OCI-LY3 (cell line): ENCODE data around the gene GPR4.
A peak's percentile ranks its signal among the peaks of the same experiment; 100 is the strongest.

Experiments used
- H2AFZ ChIP-seq: fragments of 200-600, 300-600 bp; shearing (Covaris generic); 2 replicates; pipeline ENCODE4 v1.6.0; 2014; ENCODE audit warnings: antibody characterized with exemption, low read depth, low read length
- H3K27ac ChIP-seq: fragments of 200-600, 300-600 bp; sonication (generic); 2 replicates; pipeline ENCODE4 v1.5.1; 2014; ENCODE audit warnings: mild to moderate bottlenecking, low read length, moderate library complexity, mixed read lengths
- H3K27me3 ChIP-seq: fragments of 200-600, 300-600 bp; sonication (generic); 2 replicates; pipeline ENCODE4 v1.6.1; 2014; ENCODE audit warnings: low read depth, low read length, mixed read lengths
- H3K36me3 ChIP-seq: fragments of 200-600, 300-600 bp; sonication (generic); replicated peaks from 2 replicates; pipeline ENCODE3; 2014; ENCODE audit warnings: low read depth, low read length, mixed read lengths
- H3K4me1 ChIP-seq: fragments of 300-600, 200-600 bp; sonication (generic); 2 replicates; pipeline ENCODE4 v1.6.1; 2014; ENCODE audit warnings: low read length, mixed read lengths
- H3K4me2 ChIP-seq: fragments of 200-600, 300-600 bp; sonication (generic); 2 replicates; pipeline ENCODE4 v1.6.1; 2014; ENCODE audit warnings: low read length, mixed read lengths
- H3K4me3 ChIP-seq: fragments of 300-600, 200-600 bp; sonication (generic); 2 replicates; pipeline ENCODE4 v1.5.1; 2014; ENCODE audit warnings: antibody characterized with exemption, mild to moderate bottlenecking, low read length, moderate library complexity
- H3K79me2 ChIP-seq: fragments of 300-600, 200-600 bp; shearing (Covaris generic); 2 replicates; pipeline ENCODE4 v1.6.1; 2014; ENCODE audit warnings: mild to moderate bottlenecking, low read length, mixed read lengths
- H3K9ac ChIP-seq: fragments of 300-600, 200-600 bp; shearing (Covaris generic); 2 replicates; pipeline ENCODE4 v1.6.0; 2014; ENCODE audit warnings: mild to moderate bottlenecking, low read length, moderate library complexity
- H3K9me3 ChIP-seq: fragments of 200-600, 300-600 bp; shearing (Covaris generic); 2 replicates; pipeline ENCODE4 v1.6.1; 2014; ENCODE audit warnings: low read length, mixed read lengths; ENCODE audit not compliant: insufficient read depth
- H4K20me1 ChIP-seq: fragments of 200-600, 300-600 bp; sonication (generic); 2 replicates; pipeline ENCODE4 v1.6.1; 2016; ENCODE audit warnings: low read length, mixed read lengths; ENCODE audit not compliant: insufficient read depth
- CTCF ChIP-seq: fragments of 200-600, 300-600 bp; sonication (generic); IDR thresholded peaks from 2 replicates; pipeline ENCODE4 v1.5.1; 2014; ENCODE audit warnings: antibody characterized with exemption, low read length, low read depth
- EZH2phosphoT487 ChIP-seq: fragments of 200-600 bp; shearing (Covaris generic); IDR thresholded peaks from 2 replicates; pipeline ENCODE4 v1.6.1; 2018; ENCODE audit warnings: antibody characterized with exemption, mixed run types, low read depth

The GPR4 gene

GRCh38 chr19:45560038-45560437, 42.0 kb downstream of the GPR4 start:
- 0 out of 2 replicates have a peak, but pooled peaks cover 5% of the 10 kb centered on the region for H4K20me1 ChIP-seq
- H3K27ac ChIP-seq: no peak overlapping the region
- no peak overlapping the region for H3K9ac ChIP-seq
- H3K4me2 ChIP-seq: no peak overlapping the region
- H3K79me2 ChIP-seq: no peaks in the 10 kb centered on the region
- no peak for TF ChIP-seq EZH2phosphoT487
- TF ChIP-seq CTCF: no peak
- H3K9me3 ChIP-seq: no peaks in the 10 kb centered on the region
- no peak overlapping the region for H2AFZ ChIP-seq
- H3K27me3 ChIP-seq: no peaks in the 10 kb centered on the region
- no peak overlapping the region for H3K4me3 ChIP-seq
- H3K4me1 ChIP-seq: peaks cover 5% of the 10 kb centered on the region; the same call in 1 of the 2 replicates
- H3K36me3 ChIP-seq: no peaks in the 10 kb centered on the region

GRCh38 chr19:45558399-45558878, 43.6 kb downstream of the GPR4 start:
- no peak overlapping the region; the same call in 1 of the 2 replicates for H3K4me2 ChIP-seq
- H3K9me3 ChIP-seq: no peaks in the 10 kb centered on the region
- H4K20me1 ChIP-seq: 0 out of 2 replicates have a peak, but pooled peaks cover 5% of the 10 kb centered on the region
- H3K36me3 ChIP-seq: no peaks in the 10 kb centered on the region
- H3K4me3 ChIP-seq: no peak overlapping the region
- H3K79me2 ChIP-seq: no peaks in the 10 kb centered on the region
- H3K27me3 ChIP-seq: no peaks in the 10 kb centered on the region
- H3K27ac ChIP-seq: no peak overlapping the region
- no peaks in the 10 kb centered on the region for H3K4me1 ChIP-seq
- peak; percentile 93 for TF ChIP-seq CTCF
- no peak for TF ChIP-seq EZH2phosphoT487
- no peak overlapping the region for H3K9ac ChIP-seq
- no peak overlapping the region for H2AFZ ChIP-seq

- Histone ChIP-seq H3K4me1 (no peaks in the 10 kb centered on the region), H3K9me3 (no peaks in the 10 kb centered on the region), H3K27ac (no peak overlapping the region), H3K79me2 (no peaks in the 10 kb centered on the region), H4K20me1 (0 out of 2 replicates have a peak, but pooled peaks cover 5% of the 10 kb centered on the region), H3K9ac (no peak overlapping the region), H3K36me3 (peaks cover 7% of the 10 kb centered on the region), H3K4me2 (no peak overlapping the region), H2AFZ (no peak overlapping the region), H3K4me3 (no peak overlapping the region), H3K27me3 (no peaks in the 10 kb centered on the region)
- no peak for TF ChIP-seq EZH2phosphoT487
Measured at GRCh38 chr19:45556835-45557234, 45.2 kb downstream of the GPR4 start.

- no peaks in the 10 kb centered on the region for H3K9me3 ChIP-seq
- H3K4me2 ChIP-seq: no peak overlapping the region
- no peaks in the 10 kb centered on the region for H3K79me2 ChIP-seq
- peaks cover 7% of the 10 kb centered on the region for H3K36me3 ChIP-seq
- H3K9ac ChIP-seq: no peak overlapping the region
- H3K4me1 ChIP-seq: no peaks in the 10 kb centered on the region
- no peak overlapping the region for H2AFZ ChIP-seq
- 0 out of 2 replicates have a peak, but pooled peaks cover 5% of the 10 kb centered on the region for H4K20me1 ChIP-seq
- H3K27me3 ChIP-seq: no peaks in the 10 kb centered on the region
- TF ChIP-seq CTCF (no peak), EZH2phosphoT487 (no peak)
- H3K4me3 ChIP-seq: no peak overlapping the region
- no peak overlapping the region for H3K27ac ChIP-seq
Measured at GRCh38 chr19:45554481-45554880, 47.5 kb downstream of the GPR4 start.
